Fibroblast of skin of right quadriceps (primary cell): ENCODE results near the gene TMEM181.
"Not testable (repeated sequence)": the region's sequence is repeated elsewhere in the genome, so short reads cannot be mapped to it uniquely, and the experiment has no call there.

ENCODE experiments used
- DNase-seq: peaks from one replicate; pipeline ENCODE4 v3.0.0-alpha.2; 2013

The TMEM181 gene

GRCh38 chr6:158536891-158537798, 22.7 kb upstream of the TMEM181 start:
- no peak for DNase-seq

- no peak for DNase-seq
Measured at GRCh38 chr6:158538741-158539140, 21.1 kb upstream of the TMEM181 start.

GRCh38 chr6:158539413-158539812, 20.5 kb upstream of the TMEM181 start:
- no peak for DNase-seq

GRCh38 chr6:158539881-158540280, 20.0 kb upstream of the TMEM181 start:
- DNase-seq = no peak

- no peak for DNase-seq
Measured at GRCh38 chr6:158543606-158544185, 16.2 kb upstream of the TMEM181 start.

- DNase-seq = no peak
Measured at GRCh38 chr6:158544428-158544827, 15.5 kb upstream of the TMEM181 start.

GRCh38 chr6:158545043-158545966, 14.6 kb upstream of the TMEM181 start:
- DNase-seq = no peak

- no peak for DNase-seq
Measured at GRCh38 chr6:158548418-158549161, 11.3 kb upstream of the TMEM181 start.

- DNase-seq = no peak
Measured at GRCh38 chr6:158552055-158552795, 7.7 kb upstream of the TMEM181 start.

GRCh38 chr6:158552796-158553138, 7.1 kb upstream of the TMEM181 start:
- no peak for DNase-seq

- DNase-seq = no peak
Measured at GRCh38 chr6:158554611-158555361, 5.1 kb upstream of the TMEM181 start.

GRCh38 chr6:158556113-158556512, 3.8 kb upstream of the TMEM181 start:
- DNase-seq = no peak

- not testable (repeated sequence) for DNase-seq
Measured at GRCh38 chr6:158557110-158557509, 2.8 kb upstream of the TMEM181 start.

GRCh38 chr6:158557927-158558326, 2.0 kb upstream of the TMEM181 start:
- DNase-seq = no peak

- DNase-seq = no peak
Measured at GRCh38 chr6:158558415-158559306, 1.2 kb upstream of the TMEM181 start.

GRCh38 chr6:158559338-158559894, 475 bp upstream of the TMEM181 start:
- DNase-seq = no peak

- DNase-seq = no peak
Measured at GRCh38 chr6:158560836-158561320, 987 bp downstream of the TMEM181 start.

- no peak for DNase-seq
Measured at GRCh38 chr6:158561321-158561884, 1.5 kb downstream of the TMEM181 start.

GRCh38 chr6:158561938-158562337, 2.0 kb downstream of the TMEM181 start:
- no peak for DNase-seq
